Heart left ventricle (tissue), 13 donors: ENCODE data around the gene DDX51.

ENCODE experiments used
- CTCF ChIP-seq, 12 donors: fragments of 200-600 bp; sonication (generic) in 4 of 12; IDR thresholded peaks; one replicate each; pipeline versions ENCODE4 v1.5.0 to v1.8.0; 2018 to 2022; ENCODE audit warnings: antibody characterized with exemption in 12 of 12, mild to moderate bottlenecking in 5 of 12
- POLR2A ChIP-seq, 2 donors: fragments of 450-650 bp; IDR thresholded peaks; one replicate each; pipeline ENCODE4 v1.6.1; 2017; ENCODE audit warnings: antibody characterized with exemption in 2 of 2, mild to moderate bottlenecking in 2 of 2, moderate library complexity in 2 of 2
- donor health status: ischemic (EF 13 %, LVEDD 7.1; RV severe dilation, severe dysfunction).
- donor health status: DM: no; HTN: yes; CAD: no.
- donor health status: DM: no; HTN: no; CAD: no.
- donor health status: ischemic (EF 25% LVEDD 6.9; RV normal size, moderate dysfunction).
- donor health status: ischemic (EF 25% LVEDD 5.7; RV mildly dilated, moderate dysfunction).
- donor health status: ischemic (EF 35%, LVEDD 5.7; RV mildly dilated, moderate dysfunction).
- donor health status: nonischemic (EF 11% LVEDD 7.7; RV severe dilation, severe dysfunction).
- donor health status: DM: yes; HTN: yes; CAD: no.
- donor health status: PGD.
- donor health status: ischemic (EF 29% LVEDD 5.4; RV normal size, mild dysfunction).
- donor health status: nonischemic (EF 23%, LVEDD 6.1; RV moderate dilation, normal function).

- TF ChIP-seq POLR2A (IDR thresholded peaks at IDR 0.05) (no peak), CTCF (IDR thresholded peaks at IDR 0.05) (no peak)
These were observed 22.8 kb downstream of the DDX51 start for GRCh38 chr12:132121283-132121682.
